Neuronal stem cell (in vitro differentiated cells): ENCODE results near the gene PACSIN3. TPM values are rescaled to one million over a fixed set of nuclear protein-coding genes. Genes with fewer than 3 reads are reported as not detected.

Experiments
- DNase-seq: peaks from one replicate; pipeline ENCODE4 v3.0.0-alpha.2; 2013; ENCODE audit warnings: low spot score
- H2AFZ ChIP-seq: one replicate; pipeline ENCODE4 v1.6.1; 2013; ENCODE audit warnings: mild to moderate bottlenecking, low read length, inconsistent platforms
- H2AK5ac ChIP-seq: 2 replicates; pipeline ENCODE4 v1.6.1; 2013; ENCODE audit warnings: low read depth, mild to moderate bottlenecking, inconsistent platforms, low read length, moderate library complexity, mixed read lengths
- H2BK120ac ChIP-seq: 2 replicates; pipeline ENCODE4 v1.6.1; 2013; ENCODE audit warnings: low read depth, mild to moderate bottlenecking, inconsistent platforms, low read length, moderate library complexity, mixed read lengths
- H2BK12ac ChIP-seq: one replicate; pipeline ENCODE4 v1.6.1; 2013; ENCODE audit warnings: low read length, inconsistent platforms
- H2BK15ac ChIP-seq: 2 replicates; pipeline ENCODE4 v1.6.1; 2013; ENCODE audit warnings: mild to moderate bottlenecking, low read length, inconsistent platforms, mixed read lengths
- H2BK5ac ChIP-seq: one replicate; pipeline ENCODE4 v1.6.1; 2013; ENCODE audit warnings: inconsistent platforms, mild to moderate bottlenecking, low read length, moderate library complexity
- H3K14ac ChIP-seq: one replicate; pipeline ENCODE4 v1.6.1; 2013; ENCODE audit warnings: low read length, inconsistent platforms
- H3K18ac ChIP-seq: 2 replicates; pipeline ENCODE4 v1.6.1; 2013; ENCODE audit warnings: low read length, inconsistent platforms
- H3K23ac ChIP-seq: 2 replicates; pipeline ENCODE4 v1.6.1; 2013; ENCODE audit warnings: low read depth, mild to moderate bottlenecking, mixed read lengths, low read length, inconsistent platforms; ENCODE audit not compliant: poor library complexity
- H3K27ac ChIP-seq: replicated peaks from 3 replicates; pipeline ENCODE4 v1.5.1; 2013; ENCODE audit warnings: low read length, inconsistent platforms
- H3K27me3 ChIP-seq, 3 experiments: 2 replicates each; pipeline ENCODE4 v1.6.1; 2013; ENCODE audit warnings: low read length in 3 of 3, mild to moderate bottlenecking in 2 of 3, inconsistent platforms in 1 of 3, low read depth in 1 of 3, mixed read lengths in 1 of 3, moderate library complexity in 1 of 3; ENCODE audit not compliant: control insufficient read depth in 3 of 3, insufficient read depth in 3 of 3
- H3K36me3 ChIP-seq, 2 donors: replicated peaks in 1 of 2; 2 replicates each; pipeline ENCODE4 v1.6.1; 2013; ENCODE audit warnings: low read length in 2 of 2; ENCODE audit not compliant: control insufficient read depth in 2 of 2, insufficient read depth in 2 of 2
- H3K4ac ChIP-seq: 2 replicates; pipeline ENCODE4 v1.6.1; 2013; ENCODE audit warnings: inconsistent platforms, mild to moderate bottlenecking, low read length, moderate library complexity
- H3K4me1 ChIP-seq, 2 donors: 1 replicate in 1 of 2; 2 replicates in 1 of 2; pipeline ENCODE4 v1.6.1; 2013; ENCODE audit warnings: low read length in 2 of 2, low read depth in 1 of 2; ENCODE audit not compliant: control insufficient read depth in 2 of 2, insufficient read depth in 1 of 2
- H3K4me2 ChIP-seq: one replicate; pipeline ENCODE4 v1.6.1; 2013; ENCODE audit warnings: mild to moderate bottlenecking, low read length, inconsistent platforms; ENCODE audit not compliant: insufficient read depth, poor library complexity, severe bottlenecking
- H3K4me3 ChIP-seq, 2 donors: 2 replicates each; pipeline ENCODE4 v1.5.1; 2013; ENCODE audit warnings: low read length in 2 of 2, mild to moderate bottlenecking in 2 of 2, inconsistent platforms in 1 of 2, moderate library complexity in 1 of 2
- H3K79me1 ChIP-seq: one replicate; pipeline ENCODE4 v1.6.1; 2013; ENCODE audit warnings: low read depth, mild to moderate bottlenecking, inconsistent platforms, low read length, moderate library complexity
- H3K9ac ChIP-seq: one replicate; pipeline ENCODE4 v1.6.1; 2013; ENCODE audit warnings: mild to moderate bottlenecking, low read depth, low read length, inconsistent platforms; ENCODE audit not compliant: poor library complexity
- H3K9me3 ChIP-seq, 2 donors: replicated peaks in 1 of 2; 2 replicates each; pipeline versions ENCODE3 to v1.6.1; 2013; ENCODE audit warnings: low read length in 2 of 2, mild to moderate bottlenecking in 2 of 2, inconsistent platforms in 1 of 2, low read depth in 1 of 2, mixed read lengths in 1 of 2, moderate library complexity in 1 of 2; ENCODE audit not compliant: control insufficient read depth in 2 of 2, insufficient read depth in 1 of 2
- H4K8ac ChIP-seq: one replicate; pipeline ENCODE4 v1.6.1; 2013; ENCODE audit warnings: low read depth, mild to moderate bottlenecking, inconsistent platforms, low read length, moderate library complexity
- H4K91ac ChIP-seq: one replicate; pipeline ENCODE4 v1.6.1; 2013; ENCODE audit warnings: low read length, low read depth, mild to moderate bottlenecking, inconsistent platforms; ENCODE audit not compliant: poor library complexity
- WGBS, 2 donors: extraction: QIAGEN DNeasy Blood & Tissue Kit; methylation state at CpG; one replicate each; pipeline ENCODE4 v1.1.7; 2013; ENCODE audit warnings: missing lambda C conversion rate in 2 of 2, mixed read lengths in 1 of 2; ENCODE audit not compliant: insufficient read length in 2 of 2, insufficient replicate concordance in 1 of 2; ENCODE audit errors: extremely low coverage in 2 of 2; 5-methylcytosine and 5-hydroxymethylcytosine counted together
- polyA plus RNA-seq, 2 experiments: library from polyadenylated mRNA; stranded (reverse); fragments of 200-250 nt; gene quantifications; one replicate each; pipeline ENCODE4 v1.2.3, GENCODE V29; 2013

The PACSIN3 gene
- polyA plus RNA-seq (2013, experiment 1 of 2) = 5.1 TPM
- polyA plus RNA-seq (2013, experiment 2 of 2) = 5.5 TPM

- WGBS, 2 donors = no CpG with 5 or more reads among the region's 80 CpGs
- Histone ChIP-seq H2BK120ac (peak within 1 kb of the TSS; percentile 63), H2BK15ac (peak within 1 kb of the TSS; percentile 97), H4K8ac (peak within 1 kb of the TSS; percentile 99), H3K23ac (peak within 1 kb of the TSS; percentile 93), H2AK5ac (peak within 1 kb of the TSS; percentile 99), H4K91ac (peak within 1 kb of the TSS; percentile 79), H3K18ac (peak within 1 kb of the TSS; percentile 97), H2AFZ (peak within 1 kb of the TSS; percentile 97), H3K36me3 (no peaks in the 10 kb centered on the region), H2BK5ac (peak within 1 kb of the TSS; percentile 32), H3K4ac (peak within 1 kb of the TSS; percentile 76), H3K4me2 (peak within 1 kb of the TSS; percentile 87), H3K4me3 (peak within 1 kb of the TSS; percentile 47 to 77), H3K79me1 (peaks cover 1% of the 10 kb centered on the region), H3K9ac (peak within 1 kb of the TSS; percentile 78), H3K9me3 (no peaks in the 10 kb centered on the region), H3K27me3 (peaks cover 5 to 44% (median 39%) of the 10 kb centered on the region in 3 experiments), H3K4me1 (peaks cover 9 to 14% of the 10 kb centered on the region in 2 donors), H3K27ac (no peak within 1 kb of the TSS), H2BK12ac (no peak within 1 kb of the TSS), H3K14ac (no peak within 1 kb of the TSS)
- peak; percentile 40 for DNase-seq
Measured at GRCh38 chr11:47186076-47186699, at the start of gene PACSIN3. TSS of gene PACSIN3 (minus strand) at chr11:47186434. CDS start at chr11:47182727, 3,707 bp downstream.

- no peak overlapping the region for H3K9ac ChIP-seq
- no peak overlapping the region for H2BK5ac ChIP-seq
- H3K4me2 ChIP-seq = no peak overlapping the region
- H3K23ac ChIP-seq = no peak overlapping the region
- H4K8ac ChIP-seq = no peak overlapping the region
- no peak overlapping the region for H2BK12ac ChIP-seq
- H3K79me1 ChIP-seq = no peaks in the 10 kb centered on the region
- no peaks in the 10 kb centered on the region for H3K9me3 ChIP-seq
- no peak overlapping the region for H3K14ac ChIP-seq
- no peak overlapping the region for H3K4ac ChIP-seq
- WGBS, 2 donors = no CpG with 5 or more reads among the region's 12 CpGs
- H3K18ac ChIP-seq = no peak overlapping the region
- DNase-seq = no peak
- no peak overlapping the region for H4K91ac ChIP-seq
- H2AK5ac ChIP-seq = no peak overlapping the region
- peaks cover 31 to 41% of the 10 kb centered on the region in 2 donors for H3K36me3 ChIP-seq
- no peak overlapping the region for H2BK120ac ChIP-seq
- no peak overlapping the region for H2AFZ ChIP-seq
- H2BK15ac ChIP-seq = no peak overlapping the region
- no peak overlapping the region for H3K27ac ChIP-seq
- no peaks in the 10 kb centered on the region for H3K27me3 ChIP-seq
- H3K4me3 ChIP-seq = no peak overlapping the region
- peaks cover 0 to 2% of the 10 kb centered on the region in 2 donors for H3K4me1 ChIP-seq
Measured at GRCh38 chr11:47235163-47235562, 48.9 kb upstream of the PACSIN3 start.

GRCh38 chr11:47234669-47235100 is 48.5 kb upstream of the PACSIN3 start:
- Histone ChIP-seq H2BK15ac (no peak overlapping the region), H3K4me3 (no peak overlapping the region), H3K36me3 (peaks cover 26 to 37% of the 10 kb centered on the region in 2 donors)

GRCh38 chr11:47233989-47234668 is 47.9 kb upstream of the PACSIN3 start:
- Histone ChIP-seq H2AFZ (no peak overlapping the region), H2BK12ac (no peak overlapping the region), H3K18ac (no peak overlapping the region), H3K79me1 (peaks cover 1% of the 10 kb centered on the region), H2BK120ac (no peak overlapping the region), H3K4me3 (no peak overlapping the region), H3K9me3 (no peaks in the 10 kb centered on the region), H3K4me1 (peaks cover 0 to 2% of the 10 kb centered on the region in 2 donors), H3K4ac (no peak overlapping the region), H3K4me2 (no peak overlapping the region), H3K23ac (no peak overlapping the region), H3K36me3 (peaks cover 23 to 33% of the 10 kb centered on the region in 2 donors), H3K9ac (no peak overlapping the region), H4K91ac (no peak overlapping the region), H3K27ac (no peak overlapping the region), H4K8ac (no peak overlapping the region), H3K27me3 (no peaks in the 10 kb centered on the region), H2BK15ac (no peak overlapping the region), H2AK5ac (no peak overlapping the region), H3K14ac (no peak overlapping the region), H2BK5ac (no peak overlapping the region)
- DNase-seq = no peak
- WGBS, 2 donors = no CpG with 5 or more reads among the region's 11 CpGs

More at GRCh38 chr11:47234669-47235100, 48.5 kb upstream of the PACSIN3 start:
- no peak overlapping the region for H3K27ac ChIP-seq
- H4K8ac ChIP-seq = no peak overlapping the region
- no peak overlapping the region for H2AK5ac ChIP-seq
- no peaks in the 10 kb centered on the region for H3K79me1 ChIP-seq
- H3K4me1 ChIP-seq = peaks cover 0 to 2% of the 10 kb centered on the region in 2 donors
- H3K18ac ChIP-seq = no peak overlapping the region
- WGBS, 2 donors = no CpG with 5 or more reads among the region's 12 CpGs
- no peak overlapping the region for H3K4me2 ChIP-seq
- H4K91ac ChIP-seq = no peak overlapping the region
- H2BK120ac ChIP-seq = no peak overlapping the region
- no peak overlapping the region for H2AFZ ChIP-seq
- H3K4ac ChIP-seq = no peak overlapping the region
- DNase-seq = no peak
- H3K9me3 ChIP-seq = no peaks in the 10 kb centered on the region
- H3K9ac ChIP-seq = no peak overlapping the region
- H3K14ac ChIP-seq = no peak overlapping the region
- H2BK5ac ChIP-seq = no peak overlapping the region
- no peak overlapping the region for H2BK12ac ChIP-seq
- H3K27me3 ChIP-seq = no peaks in the 10 kb centered on the region
- H3K23ac ChIP-seq = no peak overlapping the region
